A673 (cell line): ENCODE results near the gene TM4SF4. TPM values are rescaled to one million over a fixed set of nuclear protein-coding genes. Genes with fewer than 3 reads are reported as not detected.

Experiments used
- BruUV-seq: library from RNA; stranded (reverse); fragments of 400-500 nt; replicated peaks from 2 replicates; lab custom pipeline; 2021; lab: Mats Ljungman, UMichigan
- CTCF ChIA-PET: fragments of 300-600 bp; sonication (Branson Sonifier 250); formaldehyde crosslinking; loops from one replicate; lab custom pipeline; 2022; ENCODE audit warnings: antibody characterized with exemption; lab: Charles Lee
- POLR2A ChIA-PET: fragments of 300-600 bp; sonication (Branson Sonifier 250); formaldehyde crosslinking; loops from one replicate; lab custom pipeline; 2022; ENCODE audit warnings: antibody characterized with exemption; ENCODE audit not compliant: low non-redundant PET; lab: Charles Lee
- DNase-seq: peaks from one replicate; pipeline ENCODE4 v3.0.0-alpha.2; 2015; ENCODE audit warnings: low spot score
- H3K27ac ChIP-seq: fragments of 200-600 bp; sonication (generic); 2 replicates; pipeline ENCODE4 v1.5.1; 2016; ENCODE audit warnings: mixed run types, low read depth, mild to moderate bottlenecking, mixed read lengths, antibody characterized with exemption, low read length; ENCODE audit not compliant: poor library complexity, severe bottlenecking
- H3K27me3 ChIP-seq: fragments of 200-600 bp; sonication (generic); replicated peaks from 2 replicates; pipeline ENCODE4 v1.6.1; 2017; ENCODE audit warnings: mixed run types, low read depth, mild to moderate bottlenecking, mixed read lengths, antibody characterized with exemption, low read length; ENCODE audit not compliant: insufficient read depth, poor library complexity
- H3K36me3 ChIP-seq: fragments of 200-600 bp; sonication (generic); 2 replicates; pipeline ENCODE4 v1.6.1; 2016; ENCODE audit warnings: mixed run types, mild to moderate bottlenecking, mixed read lengths, antibody characterized with exemption, low read length; ENCODE audit not compliant: insufficient read depth, poor library complexity, severe bottlenecking
- H3K4me1 ChIP-seq: fragments of 200-600 bp; sonication (generic); 2 replicates; pipeline ENCODE4 v1.6.1; 2017; ENCODE audit warnings: mixed run types, mild to moderate bottlenecking, mixed read lengths, antibody characterized with exemption, low read length; ENCODE audit not compliant: insufficient read depth, poor library complexity, severe bottlenecking
- H3K4me3 ChIP-seq: fragments of 200-600 bp; sonication (generic); 2 replicates; pipeline ENCODE4 v1.5.1; 2016; ENCODE audit warnings: low read depth, mixed run types, mild to moderate bottlenecking, mixed read lengths, low read length; ENCODE audit not compliant: poor library complexity, severe bottlenecking
- H3K9me3 ChIP-seq: fragments of 200-600 bp; sonication (generic); 2 replicates; pipeline ENCODE4 v1.6.1; 2016; ENCODE audit warnings: mixed run types, low read depth, mild to moderate bottlenecking, mixed read lengths, antibody characterized with exemption, low read length; ENCODE audit not compliant: poor library complexity, severe bottlenecking
- EZH2 ChIP-seq: fragments of 200-600 bp; sonication (generic); IDR thresholded peaks from 2 replicates; pipeline ENCODE4 v1.6.1; 2017; ENCODE audit warnings: borderline replicate concordance, low read depth, mild to moderate bottlenecking, mixed read lengths, antibody characterized with exemption, low read length; ENCODE audit not compliant: poor library complexity, severe bottlenecking
- intact Hi-C: fragments of 100-400 bp; cut with micrococcal nuclease; formaldehyde crosslinking; loops from one replicate; pipeline ENCODE4 v1.10.0; 2022; ENCODE audit not compliant: unreplicated experiment
- total RNA-seq: library from RNA; stranded (reverse); gene quantifications from 2 replicates; pipeline ENCODE4 v1.2.3, GENCODE V29; 2021
- TF ChIP-seq, protein P1 (sequence below): fragments of 300-800, 200-600 bp; sonication (generic); conservative IDR thresholded peaks from 2 replicates; pipeline ENCODE4 v1.5.1; 2017; ENCODE audit warnings: low read depth, mild to moderate bottlenecking, antibody characterized with exemption, low read length, moderate library complexity, mixed read lengths

TM4SF4 gene
- total RNA-seq, 1 experiment from 2014 or later: not detected

GRCh38 chr3:149428087-149428486, 46.4 kb upstream of the TM4SF4 start:
- no peak overlapping the region for H3K4me3 ChIP-seq
- DNase-seq: no peak
- no peaks in the 10 kb centered on the region for H3K4me1 ChIP-seq
- TF ChIP-seq, protein P1, sequence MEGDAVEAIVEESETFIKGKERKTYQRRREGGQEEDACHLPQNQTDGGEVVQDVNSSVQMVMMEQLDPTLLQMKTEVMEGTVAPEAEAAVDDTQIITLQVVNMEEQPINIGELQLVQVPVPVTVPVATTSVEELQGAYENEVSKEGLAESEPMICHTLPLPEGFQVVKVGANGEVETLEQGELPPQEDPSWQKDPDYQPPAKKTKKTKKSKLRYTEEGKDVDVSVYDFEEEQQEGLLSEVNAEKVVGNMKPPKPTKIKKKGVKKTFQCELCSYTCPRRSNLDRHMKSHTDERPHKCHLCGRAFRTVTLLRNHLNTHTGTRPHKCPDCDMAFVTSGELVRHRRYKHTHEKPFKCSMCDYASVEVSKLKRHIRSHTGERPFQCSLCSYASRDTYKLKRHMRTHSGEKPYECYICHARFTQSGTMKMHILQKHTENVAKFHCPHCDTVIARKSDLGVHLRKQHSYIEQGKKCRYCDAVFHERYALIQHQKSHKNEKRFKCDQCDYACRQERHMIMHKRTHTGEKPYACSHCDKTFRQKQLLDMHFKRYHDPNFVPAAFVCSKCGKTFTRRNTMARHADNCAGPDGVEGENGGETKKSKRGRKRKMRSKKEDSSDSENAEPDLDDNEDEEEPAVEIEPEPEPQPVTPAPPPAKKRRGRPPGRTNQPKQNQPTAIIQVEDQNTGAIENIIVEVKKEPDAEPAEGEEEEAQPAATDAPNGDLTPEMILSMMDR: no peak
- TF ChIP-seq EZH2: no peak
- H3K9me3 ChIP-seq: no peaks in the 10 kb centered on the region
- BruUV-seq: no TSS peak
- no peak overlapping the region for H3K27ac ChIP-seq
- POLR2A ChIA-PET: no interaction called here
- intact Hi-C loops: no loop called here
- CTCF ChIA-PET: no interaction called here
- no peaks in the 10 kb centered on the region for H3K36me3 ChIP-seq
- no peaks in the 10 kb centered on the region for H3K27me3 ChIP-seq

DNA sequence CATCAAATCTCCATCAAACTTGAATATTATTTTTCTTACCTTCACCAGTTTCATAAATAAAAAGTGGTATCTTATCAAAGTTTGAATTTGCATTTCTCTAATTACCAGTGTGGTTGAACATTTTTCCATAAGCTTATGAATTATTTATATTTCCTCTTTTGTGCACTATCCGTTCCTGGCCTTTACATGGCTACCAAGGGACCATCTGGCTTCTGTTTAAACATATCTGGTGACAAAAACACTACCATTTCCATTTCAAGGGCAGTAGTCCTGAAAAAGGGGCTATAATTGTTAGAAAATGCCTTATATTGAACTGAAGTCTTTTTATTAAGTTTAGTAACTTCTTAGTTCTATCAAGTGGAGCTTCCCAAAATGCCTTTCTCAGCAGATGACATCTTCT, 44.3 kb upstream of the TM4SF4 start:
- ChIA-PET POLR2A (no interaction called here), CTCF (no interaction called here)
- no peak for DNase-seq
- H3K4me1 ChIP-seq: no peaks in the 10 kb centered on the region
- no peak overlapping the region for H3K4me3 ChIP-seq
- intact Hi-C loops: no loop called here
- no TSS peak for BruUV-seq
- no peaks in the 10 kb centered on the region for H3K9me3 ChIP-seq
- no peak overlapping the region for H3K27ac ChIP-seq
- no peaks in the 10 kb centered on the region for H3K36me3 ChIP-seq
- TF ChIP-seq, protein P1: no peak
- no peak for TF ChIP-seq EZH2
- no peaks in the 10 kb centered on the region for H3K27me3 ChIP-seq

- Histone ChIP-seq H3K27ac (no peak overlapping the region), H3K4me1 (no peaks in the 10 kb centered on the region), H3K36me3 (no peaks in the 10 kb centered on the region), H3K27me3 (no peaks in the 10 kb centered on the region), H3K4me3 (no peak overlapping the region), H3K9me3 (no peaks in the 10 kb centered on the region)
- intact Hi-C loops: no loop called here
- no peak for DNase-seq
- BruUV-seq: no TSS peak
- CTCF ChIA-PET: no interaction called here
- TF ChIP-seq, protein P1: no peak
- TF ChIP-seq EZH2: no peak
- POLR2A ChIA-PET: no interaction called here
Observed at GRCh38 chr3:149432149-149432548, 42.3 kb upstream of the TM4SF4 start.
